SK-N-SH (cell line): ENCODE results near the gene CRK.

ENCODE experiments used
- CTCF ChIP-seq: fragments of 200-600 bp; sonication (generic); IDR thresholded peaks from 2 replicates; pipeline ENCODE4 v1.6.1; 2017; ENCODE audit warnings: antibody characterized with exemption, mild to moderate bottlenecking, moderate library complexity
- MAX ChIP-seq: IDR thresholded peaks from 2 replicates; pipeline ENCODE4 v1.4.0; 2012; ENCODE audit warnings: low read depth
- NRF1 ChIP-seq: IDR thresholded peaks from 2 replicates; pipeline ENCODE4 v1.6.1; 2012; ENCODE audit warnings: low read depth, mild to moderate bottlenecking, low read length
- PBX3 ChIP-seq: IDR thresholded peaks from 2 replicates; pipeline ENCODE4; 2012
- POLR2AphosphoS5 ChIP-seq: IDR thresholded peaks from 2 replicates; pipeline ENCODE4 v1.6.1; 2012; ENCODE audit warnings: low read depth, low read length
- RCOR1 ChIP-seq: fragments of 150-350 bp; IDR thresholded peaks from 2 replicates; pipeline ENCODE4 v1.6.1; 2017; ENCODE audit warnings: antibody characterized with exemption, low read length
- RFX5 ChIP-seq: IDR thresholded peaks from 2 replicates; pipeline ENCODE4 v1.6.1; 2012; ENCODE audit warnings: mild to moderate bottlenecking, improper control_type of control experiment, low read length
- RXRA ChIP-seq: IDR thresholded peaks from 2 replicates; pipeline ENCODE4 v1.4.0; 2012; ENCODE audit warnings: low read depth, mild to moderate bottlenecking, borderline replicate concordance
- SMC3 ChIP-seq: IDR thresholded peaks from 2 replicates; pipeline ENCODE4 v1.6.1; 2012; ENCODE audit warnings: low read depth, low read length, improper control_type of control experiment
- USF2 ChIP-seq: fragments of 150-350 bp; IDR thresholded peaks from 2 replicates; pipeline ENCODE4 v1.6.1; 2017; ENCODE audit warnings: antibody characterized with exemption, low read length, low read depth, borderline replicate concordance
- YY1 ChIP-seq: IDR thresholded peaks from 2 replicates; pipeline ENCODE4 v1.4.0; 2012; ENCODE audit warnings: low read depth, mild to moderate bottlenecking

- no peak for TF ChIP-seq RFX5
- no peak for TF ChIP-seq RXRA
- TF ChIP-seq CTCF = no peak
- TF ChIP-seq NRF1 = no peak
- no peak for TF ChIP-seq SMC3
- TF ChIP-seq USF2 = no peak
- no peak for TF ChIP-seq RCOR1
- TF ChIP-seq YY1 = no peak
- TF ChIP-seq PBX3 = no peak
- TF ChIP-seq POLR2AphosphoS5 = no peak
- TF ChIP-seq MAX = no peak
These were observed 43.6 kb downstream of the CRK start for GRCh38 chr17:1412185-1413110.
